ENCODE data around the gene KDM7A.
A peak's percentile ranks its signal among the peaks of the same experiment; 100 is the strongest.

KDM7A gene

DNA sequence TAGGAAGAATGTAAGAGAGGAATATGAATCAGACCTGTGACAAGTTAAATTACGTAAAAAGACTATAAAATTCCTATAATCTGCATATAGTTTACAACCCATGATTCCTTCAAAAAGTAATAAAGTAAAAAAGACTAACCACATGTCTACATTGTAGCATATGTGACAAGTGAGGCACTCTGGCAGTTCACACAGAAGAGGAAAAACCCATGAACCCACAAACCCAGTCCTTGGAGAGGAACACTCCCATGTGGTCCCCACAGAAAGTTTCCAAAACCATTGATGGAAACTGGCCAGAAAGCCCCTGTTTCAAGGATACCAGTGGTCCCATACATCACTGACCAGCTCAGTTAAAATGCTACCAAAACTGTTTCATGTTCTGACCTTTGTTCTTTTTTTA lies 15.7 kb downstream of the KDM7A start:
- Histone ChIP-seq H3K27ac (ENCODE audit: extremely low read depth, low read depth, low read length) (no peak overlapping the region), H3K9me3 (ENCODE audit: control insufficient read depth, insufficient read depth, low read depth, low read length) (no peaks in the 10 kb centered on the region), H3K4me1 (ENCODE audit: control insufficient read depth, insufficient read depth, low read length) (no peaks in the 10 kb centered on the region), H3K4me3 (ENCODE audit: low read depth, low read length) (no peak overlapping the region), H3K36me3 (ENCODE audit: control insufficient read depth in 2 of 2, insufficient read depth in 1 of 2, low read length in 2 of 2) (no peaks in the 10 kb centered on the region)
- ChIA-PET CTCF (interaction anchor here (0.5 to 0.8 kb wide), 2 partner anchors 53 to 333 kb away, joined by 3 to 5 read pairs; no protein-coding TSS in a partner anchor), POLR2A (no interaction called here)
- no peak for TF ChIP-seq ZNF776 (tag by site-specific recombination; IDR thresholded peaks at IDR 0.05; ENCODE audit: borderline replicate concordance)
- TF ChIP-seq PATZ1 (tag by site-specific recombination; IDR thresholded peaks at IDR 0.05) = no peak
- no peak for TF ChIP-seq ZNF404 (tag by site-specific recombination; IDR thresholded peaks at IDR 0.05)
- no peak for TF ChIP-seq MZF1 (tag by site-specific recombination; IDR thresholded peaks at IDR 0.05; ENCODE audit: borderline replicate concordance)
- no peak for TF ChIP-seq ZNF555 (tag by site-specific recombination; conservative IDR thresholded peaks at IDR 0.05)

DNA sequence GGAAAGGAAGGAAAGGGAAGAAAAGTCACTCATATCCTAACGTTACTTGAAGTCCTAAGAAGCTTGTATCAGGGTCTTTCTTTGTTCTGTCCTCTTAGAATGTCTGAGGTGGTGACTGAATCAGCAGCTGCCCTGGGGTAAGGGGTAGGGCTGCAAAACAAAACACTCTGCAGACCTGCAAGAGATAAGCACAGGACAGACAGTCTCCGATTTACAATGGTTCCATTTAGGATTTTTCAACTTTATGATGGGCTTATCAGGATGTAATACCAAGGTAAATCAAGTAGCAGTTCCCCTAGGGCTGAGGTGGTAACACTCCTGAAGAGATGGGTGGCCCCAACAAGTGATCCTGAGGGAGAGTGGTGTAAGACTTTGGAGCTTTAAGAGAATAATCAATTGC lies 16.5 kb downstream of the KDM7A start:
- Histone ChIP-seq H3K36me3 (ENCODE audit: control insufficient read depth in 2 of 2, insufficient read depth in 1 of 2, low read length in 2 of 2) (no peaks in the 10 kb centered on the region), H3K4me1 (ENCODE audit: control insufficient read depth, insufficient read depth, low read length) (no peaks in the 10 kb centered on the region; the same call in 1 of the 2 replicates), H3K27ac (ENCODE audit: extremely low read depth, low read depth, low read length) (no peak overlapping the region), H3K4me3 (ENCODE audit: low read depth, low read length) (no peak overlapping the region), H3K9me3 (ENCODE audit: control insufficient read depth, insufficient read depth, low read depth, low read length) (no peaks in the 10 kb centered on the region)
- POLR2A ChIA-PET = interaction anchor here (0.6 kb wide), 1 partner anchor 17 kb away, joined by 3 read pairs; no protein-coding TSS in a partner anchor
- CTCF ChIA-PET = interaction anchor here (0.5 to 0.8 kb wide), 2 partner anchors 52 to 334 kb away, joined by 3 to 5 read pairs; no protein-coding TSS in a partner anchor
- no peak for TF ChIP-seq ZBTB48 (tag by site-specific recombination; IDR thresholded peaks at IDR 0.05)
- TF ChIP-seq SCRT2 (tag by site-specific recombination; IDR thresholded peaks at IDR 0.05) = peak; percentile 39; the same call in 1 of the 2 replicates
- TF ChIP-seq, protein P1, sequence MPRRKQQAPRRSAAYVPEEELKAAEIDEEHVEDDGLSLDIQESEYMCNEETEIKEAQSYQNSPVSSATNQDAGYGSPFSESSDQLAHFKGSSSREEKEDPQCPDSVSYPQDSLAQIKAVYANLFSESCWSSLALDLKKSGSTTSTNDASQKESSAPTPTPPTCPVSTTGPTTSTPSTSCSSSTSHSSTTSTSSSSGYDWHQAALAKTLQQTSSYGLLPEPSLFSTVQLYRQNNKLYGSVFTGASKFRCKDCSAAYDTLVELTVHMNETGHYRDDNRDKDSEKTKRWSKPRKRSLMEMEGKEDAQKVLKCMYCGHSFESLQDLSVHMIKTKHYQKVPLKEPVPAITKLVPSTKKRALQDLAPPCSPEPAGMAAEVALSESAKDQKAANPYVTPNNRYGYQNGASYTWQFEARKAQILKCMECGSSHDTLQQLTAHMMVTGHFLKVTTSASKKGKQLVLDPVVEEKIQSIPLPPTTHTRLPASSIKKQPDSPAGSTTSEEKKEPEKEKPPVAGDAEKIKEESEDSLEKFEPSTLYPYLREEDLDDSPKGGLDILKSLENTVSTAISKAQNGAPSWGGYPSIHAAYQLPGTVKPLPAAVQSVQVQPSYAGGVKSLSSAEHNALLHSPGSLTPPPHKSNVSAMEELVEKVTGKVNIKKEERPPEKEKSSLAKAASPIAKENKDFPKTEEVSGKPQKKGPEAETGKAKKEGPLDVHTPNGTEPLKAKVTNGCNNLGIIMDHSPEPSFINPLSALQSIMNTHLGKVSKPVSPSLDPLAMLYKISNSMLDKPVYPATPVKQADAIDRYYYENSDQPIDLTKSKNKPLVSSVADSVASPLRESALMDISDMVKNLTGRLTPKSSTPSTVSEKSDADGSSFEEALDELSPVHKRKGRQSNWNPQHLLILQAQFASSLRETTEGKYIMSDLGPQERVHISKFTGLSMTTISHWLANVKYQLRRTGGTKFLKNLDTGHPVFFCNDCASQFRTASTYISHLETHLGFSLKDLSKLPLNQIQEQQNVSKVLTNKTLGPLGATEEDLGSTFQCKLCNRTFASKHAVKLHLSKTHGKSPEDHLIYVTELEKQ (tag by site-specific recombination; IDR thresholded peaks at IDR 0.05; ENCODE audit: borderline replicate concordance) = no peak
- TF ChIP-seq PRDM10 (tag by site-specific recombination; IDR thresholded peaks at IDR 0.05) = peak; percentile 52; the same call in 1 of the 2 replicates
- no peak for TF ChIP-seq ZNF791 (tag by site-specific recombination; IDR thresholded peaks at IDR 0.05)
- TF ChIP-seq SP7 (tag by site-specific recombination; IDR thresholded peaks at IDR 0.05) = no peak
- no peak for TF ChIP-seq ELK4 (IDR thresholded peaks at IDR 0.05; ENCODE audit: borderline replicate concordance, low read depth, low read length)
- TF ChIP-seq OSR2 (tag by site-specific recombination; IDR thresholded peaks at IDR 0.05) = 0 out of 2 replicates have a peak, but pooled peaks have one; percentile 7
- TF ChIP-seq ZNF707 (tag by site-specific recombination; IDR thresholded peaks at IDR 0.05) = no peak
- 0 out of 2 replicates have a peak, but pooled peaks have one; percentile 47 for TF ChIP-seq TRIM28 (IDR thresholded peaks at IDR 0.05; ENCODE audit: borderline replicate concordance, low read length)
- TF ChIP-seq ZBTB6 (tag by site-specific recombination; IDR thresholded peaks at IDR 0.05) = no peak
- TF ChIP-seq ZNF132 (tag by site-specific recombination; IDR thresholded peaks at IDR 0.05; ENCODE audit: borderline replicate concordance) = no peak
- TF ChIP-seq, protein P2, sequence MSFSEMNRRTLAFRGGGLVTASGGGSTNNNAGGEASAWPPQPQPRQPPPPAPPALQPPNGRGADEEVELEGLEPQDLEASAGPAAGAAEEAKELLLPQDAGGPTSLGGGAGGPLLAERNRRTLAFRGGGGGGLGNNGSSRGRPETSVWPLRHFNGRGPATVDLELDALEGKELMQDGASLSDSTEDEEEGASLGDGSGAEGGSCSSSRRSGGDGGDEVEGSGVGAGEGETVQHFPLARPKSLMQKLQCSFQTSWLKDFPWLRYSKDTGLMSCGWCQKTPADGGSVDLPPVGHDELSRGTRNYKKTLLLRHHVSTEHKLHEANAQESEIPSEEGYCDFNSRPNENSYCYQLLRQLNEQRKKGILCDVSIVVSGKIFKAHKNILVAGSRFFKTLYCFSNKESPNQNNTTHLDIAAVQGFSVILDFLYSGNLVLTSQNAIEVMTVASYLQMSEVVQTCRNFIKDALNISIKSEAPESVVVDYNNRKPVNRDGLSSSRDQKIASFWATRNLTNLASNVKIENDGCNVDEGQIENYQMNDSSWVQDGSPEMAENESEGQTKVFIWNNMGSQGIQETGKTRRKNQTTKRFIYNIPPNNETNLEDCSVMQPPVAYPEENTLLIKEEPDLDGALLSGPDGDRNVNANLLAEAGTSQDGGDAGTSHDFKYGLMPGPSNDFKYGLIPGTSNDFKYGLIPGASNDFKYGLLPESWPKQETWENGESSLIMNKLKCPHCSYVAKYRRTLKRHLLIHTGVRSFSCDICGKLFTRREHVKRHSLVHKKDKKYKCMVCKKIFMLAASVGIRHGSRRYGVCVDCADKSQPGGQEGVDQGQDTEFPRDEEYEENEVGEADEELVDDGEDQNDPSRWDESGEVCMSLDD (tag by site-specific recombination; IDR thresholded peaks at IDR 0.05) = no peak
- TF ChIP-seq ZNF549 (tag by site-specific recombination; IDR thresholded peaks at IDR 0.05) = no peak
- 0 out of 2 replicates have a peak, but pooled peaks have one; percentile 15 for TF ChIP-seq IKZF3 (tag by site-specific recombination; IDR thresholded peaks at IDR 0.05)

Data from HEK293 (cell line).